Heart left ventricle (tissue), 16 donors: ENCODE data around the gene KIAA1671. TPM values are rescaled to one million over a fixed set of nuclear protein-coding genes. Genes with fewer than 3 reads are reported as not detected.

Experiments used
- ATAC-seq, 4 donors: fragments of 200-7000 bp; cut with Tn5 transposase; one replicate each; pipeline ENCODE4 v1.9.1; 2020 to 2022; ENCODE audit warnings: moderate library complexity in 4 of 4, mild to moderate bottlenecking in 3 of 4, moderate number of reproducible peaks in 1 of 4
- DNase-seq, 5 donors: peaks; one replicate each; pipeline ENCODE4 v3.0.0-alpha.2; 2020
- H3K27ac ChIP-seq, 12 donors: fragments of 200-600 bp; sonication (generic) in 4 of 12; one replicate each; pipeline versions ENCODE4 v1.5.0 to v1.8.0; 2016 to 2022; ENCODE audit warnings: mild to moderate bottlenecking in 2 of 12
- H3K27me3 ChIP-seq, 9 donors: fragments of 200-600 bp; sonication (generic) in 2 of 9; one replicate each; pipeline versions ENCODE4 v1.5.1 to v1.8.0; 2016 to 2022; ENCODE audit warnings: mild to moderate bottlenecking in 3 of 9
- H3K36me3 ChIP-seq, 9 donors: fragments of 200-600 bp; sonication (generic) in 2 of 9; one replicate each; pipeline versions ENCODE4 v1.5.0 to v1.8.0; 2018 to 2022; ENCODE audit warnings: mild to moderate bottlenecking in 2 of 9
- H3K4me1 ChIP-seq, 12 donors: fragments of 200-600 bp; sonication (generic) in 4 of 12; one replicate each; pipeline versions ENCODE4 v1.5.0 to v1.8.0; 2016 to 2022; ENCODE audit warnings: mild to moderate bottlenecking in 3 of 12
- H3K4me3 ChIP-seq, 12 donors: fragments of 200-600 bp; sonication (generic) in 4 of 12; one replicate each; pipeline versions ENCODE4 v1.5.0 to v1.8.0; 2017 to 2022; ENCODE audit warnings: mild to moderate bottlenecking in 9 of 12, moderate library complexity in 4 of 12
- H3K9me3 ChIP-seq, 12 donors: fragments of 200-600 bp; sonication (generic) in 4 of 12; one replicate each; pipeline versions ENCODE4 v1.5.0 to v1.8.0; 2016 to 2022; ENCODE audit warnings: mild to moderate bottlenecking in 1 of 12
- CTCF ChIP-seq, 12 donors: fragments of 200-600 bp; sonication (generic) in 4 of 12; IDR thresholded peaks; one replicate each; pipeline versions ENCODE4 v1.5.0 to v1.8.0; 2018 to 2022; ENCODE audit warnings: antibody characterized with exemption in 12 of 12, mild to moderate bottlenecking in 5 of 12
- POLR2A ChIP-seq, 2 donors: fragments of 450-650 bp; IDR thresholded peaks; one replicate each; pipeline ENCODE4 v1.6.1; 2017; ENCODE audit warnings: antibody characterized with exemption in 2 of 2, mild to moderate bottlenecking in 2 of 2, moderate library complexity in 2 of 2
- WGBS, 4 donors: extraction: QIAGEN DNeasy Blood & Tissue Kit in 2 of 4; methylation state at CpG; one replicate each; pipeline versions ENCODE4 v1.1.5 to v1.1.7; 2013 to 2018; 5-methylcytosine and 5-hydroxymethylcytosine counted together
- intact Hi-C, 10 donors: fragments of 100-400 bp; cut with DNase I; formaldehyde crosslinking; loops; one replicate each; pipeline versions ENCODE4 v1.11.1 to v1.14.2; 2022
- polyA plus RNA-seq, 2 donors: library from polyadenylated mRNA; stranded (reverse); fragments of 200-250 nt; gene quantifications; one replicate each; pipeline ENCODE4 v1.2.3, GENCODE V29; 2013
- total RNA-seq, 9 donors: library from RNA; depleted of rRNA in 2 of 9; stranded (reverse); fragments of >200 nt in 2 of 9; fragmentation: NEBNext Ultra II Directional in 3 of 9; extraction: Animal tissue kit (Norgen Biotek cat#: 25700) in 3 of 9; gene quantifications; one replicate each; pipeline versions ENCODE4 v1.1.0 to v1.2.4, GENCODE V29; 2016 to 2023
- donor health status: ischemic (EF 13 %, LVEDD 7.1; RV severe dilation, severe dysfunction).
- donor health status: healthy with polysubstance abuse.
- donor health status: DM: no; HTN: yes; CAD: no.
- donor health status: DM: no; HTN: no; CAD: no.
- donor health status: ischemic (EF 25% LVEDD 6.9; RV normal size, moderate dysfunction).
- donor health status: ischemic (EF 25% LVEDD 5.7; RV mildly dilated, moderate dysfunction).
- donor health status: healthy.
- donor health status: DM: yes; HTN: yes; CAD: no.
- donor health status: ischemic (EF 35%, LVEDD 5.7; RV mildly dilated, moderate dysfunction).
- donor health status: nonischemic (EF 11% LVEDD 7.7; RV severe dilation, severe dysfunction).
- donor health status: DM: yes; HTN: yes; CAD: no.
- donor health status: PGD.
- donor health status: ischemic (EF 29% LVEDD 5.4; RV normal size, mild dysfunction).
- donor health status: nonischemic (EF 23%, LVEDD 6.1; RV moderate dilation, normal function).

The KIAA1671 gene
- total and polyA plus RNA-seq, 11 donors, result 4.5 to 22.1 (median 13.2) TPM

- H3K27ac ChIP-seq, result no peak overlapping the region
- intact Hi-C loops, result no loop called here
- H3K4me1 ChIP-seq, result peaks cover 0 to 38% (median 21%) of the 10 kb centered on the region in 12 donors
- no peak overlapping the region for H3K4me3 ChIP-seq
- ATAC-seq (no peak), DNase-seq (no peak)
- no peaks in the 10 kb centered on the region for H3K9me3 ChIP-seq
- H3K27me3 ChIP-seq, result no peaks in the 10 kb centered on the region
- WGBS, 4 donors, result 71 to 84% (median 81%) methylated on average over 2 of the region's 2 CpGs
- no peaks in the 10 kb centered on the region for H3K36me3 ChIP-seq
- TF ChIP-seq POLR2A (IDR thresholded peaks at IDR 0.05) (no peak), CTCF (IDR thresholded peaks at IDR 0.05) (no peak)
Measured at GRCh38 chr22:25147642-25147928, 195.1 kb downstream of the KIAA1671 start.

GRCh38 chr22:25148149-25148691 lies 195.7 kb downstream of the KIAA1671 start:
- TF ChIP-seq POLR2A (IDR thresholded peaks at IDR 0.05) (no peak), CTCF (IDR thresholded peaks at IDR 0.05) (no peak)
- intact Hi-C loops, result no loop called here
- Histone ChIP-seq H3K4me1 (peaks cover 0 to 32% (median 19%) of the 10 kb centered on the region in 12 donors), H3K9me3 (no peaks in the 10 kb centered on the region), H3K27me3 (no peaks in the 10 kb centered on the region), H3K27ac (peak overlapping the region in 1 of 12 donors; percentile 47), H3K36me3 (no peaks in the 10 kb centered on the region), H3K4me3 (no peak overlapping the region)
- DNase-seq (no peak), ATAC-seq (peak; percentile 36 to 79 (median 74))
- WGBS, 4 donors, result 13 to 25% (median 19%) methylated on average over 3 to 4 of the region's 4 CpGs

GRCh38 chr22:25149014-25149413 lies 196.5 kb downstream of the KIAA1671 start:
- Histone ChIP-seq H3K36me3 (no peaks in the 10 kb centered on the region), H3K9me3 (no peaks in the 10 kb centered on the region), H3K4me1 (peaks cover 0 to 39% (median 19%) of the 10 kb centered on the region in 12 donors), H3K27ac (no peak overlapping the region), H3K4me3 (no peak overlapping the region), H3K27me3 (no peaks in the 10 kb centered on the region)
- DNase-seq, result no peak
- TF ChIP-seq CTCF (IDR thresholded peaks at IDR 0.05) (no peak), POLR2A (IDR thresholded peaks at IDR 0.05) (no peak)
- intact Hi-C loops, result no loop called here
- ATAC-seq, result no peak
- WGBS, 4 donors, result 79 to 85% (median 81%) methylated on average over 6 of the region's 6 CpGs

GRCh38 chr22:25153961-25154666 lies 201.6 kb downstream of the KIAA1671 start:
- Histone ChIP-seq H3K4me1 (peaks cover 0 to 46% (median 28%) of the 10 kb centered on the region in 12 donors), H3K36me3 (no peaks in the 10 kb centered on the region), H3K27ac (peak overlapping the region; percentile 11 to 84 (median 64)), H3K9me3 (no peaks in the 10 kb centered on the region), H3K27me3 (no peaks in the 10 kb centered on the region), H3K4me3 (no peak overlapping the region)
- intact Hi-C loops, result no loop called here
- TF ChIP-seq CTCF (IDR thresholded peaks at IDR 0.05), result no peak
- TF ChIP-seq POLR2A (IDR thresholded peaks at IDR 0.05), result no peak
- DNase-seq (peak in 4 of 5 donors; percentile 50 to 82 (median 69)), ATAC-seq (peak; percentile 87 to 95 (median 93))
- 40 to 65% (median 52%) methylated on average over 5 to 8 of the region's 8 CpGs for WGBS, 4 donors
